H1 (cell line): Measurements from ENCODE around the gene ZBTB46. TPM values are rescaled to one million over a fixed set of nuclear protein-coding genes. Genes with fewer than 3 reads are reported as not detected.

ENCODE experiments used
- CTCF ChIA-PET: fragments of 300-600 bp; sonication (Branson Sonifier 250); formaldehyde crosslinking; loops from one replicate; lab custom pipeline; 2021; ENCODE audit not compliant: partially characterized antibody; lab: Charles Lee
- POLR2A ChIA-PET: fragments of 300-600 bp; sonication (Branson Sonifier 250); formaldehyde crosslinking; loops from one replicate; lab custom pipeline; 2021; ENCODE audit warnings: inconsistent platforms; ENCODE audit not compliant: partially characterized antibody; lab: Charles Lee
- DNase-seq, 2 experiments: peaks; one replicate each; pipeline versions ENCODE4 v3.0.0 to v3.0.0-alpha.2; 2010 to 2022; ENCODE audit warnings: low spot score in 2 of 2, low read depth in 1 of 2, mixed read lengths in 1 of 2
- FAIRE-seq: peaks from 2 replicates; lab custom pipeline; 2011; peaks lifted over from hg19 to GRCh38; lab: Jason Lieb, UNC
- H2AFZ ChIP-seq: 2 replicates; pipeline ENCODE4 v1.8.1; 2012; ENCODE audit warnings: low read length, inconsistent platforms
- H2AK5ac ChIP-seq: 2 replicates; pipeline ENCODE4 v1.6.1; 2013; ENCODE audit warnings: low read depth, low read length
- H2BK120ac ChIP-seq: replicated peaks from 2 replicates; pipeline ENCODE3; 2013; ENCODE audit warnings: low read depth, low read length, inconsistent platforms
- H2BK12ac ChIP-seq: 2 replicates; pipeline ENCODE4 v1.6.1; 2013; ENCODE audit warnings: low read depth, low read length
- H2BK15ac ChIP-seq: 2 replicates; pipeline ENCODE4 v1.6.1; 2013; ENCODE audit warnings: low read length
- H2BK20ac ChIP-seq: 2 replicates; pipeline ENCODE4 v1.6.1; 2013; ENCODE audit warnings: low read length
- H2BK5ac ChIP-seq: 2 replicates; pipeline ENCODE4 v1.6.1; 2013; ENCODE audit warnings: low read depth, low read length
- H3K14ac ChIP-seq: 2 replicates; pipeline ENCODE4 v1.6.1; 2013; ENCODE audit warnings: inconsistent platforms; ENCODE audit not compliant: insufficient read length
- H3K18ac ChIP-seq: 2 replicates; pipeline ENCODE4 v1.6.1; 2013; ENCODE audit warnings: low read length; ENCODE audit errors: extremely low read depth
- H3K23ac ChIP-seq: 2 replicates; pipeline ENCODE4 v1.6.1; 2013; ENCODE audit warnings: inconsistent platforms; ENCODE audit not compliant: insufficient read length
- H3K23me2 ChIP-seq: 2 replicates; pipeline ENCODE4 v1.6.1; 2013; ENCODE audit warnings: low read depth, low read length
- H3K27ac ChIP-seq: 2 replicates; pipeline ENCODE4 v1.6.1; 2011; ENCODE audit warnings: low read depth, low read length, inconsistent platforms
- H3K27me3 ChIP-seq, 4 experiments: replicated peaks in 1 of 4; 1 replicate in 1 of 4; 2 replicates in 3 of 4; pipeline versions ENCODE4 v1.6.1 to v1.8.1; 2011 to 2013; ENCODE audit warnings: low read length in 3 of 4, mild to moderate bottlenecking in 3 of 4, inconsistent platforms in 2 of 4, mixed read lengths in 2 of 4, moderate library complexity in 1 of 4; ENCODE audit not compliant: control insufficient read depth in 3 of 4, insufficient read depth in 3 of 4; ENCODE audit errors: extremely low read depth in 1 of 4
- H3K36me3 ChIP-seq, 4 experiments: 2 replicates each; pipeline versions ENCODE4 v1.6.1 to v1.8.1; 2011 to 2013; ENCODE audit warnings: mild to moderate bottlenecking in 4 of 4, low read length in 3 of 4, moderate library complexity in 2 of 4, control low read depth in 1 of 4, inconsistent platforms in 1 of 4; ENCODE audit not compliant: insufficient read depth in 4 of 4, control insufficient read depth in 2 of 4
- H3K4ac ChIP-seq: replicated peaks from 2 replicates; pipeline ENCODE3; 2013; ENCODE audit warnings: low read length, low read depth, mixed read lengths, inconsistent platforms; ENCODE audit not compliant: insufficient read length
- H3K4me1 ChIP-seq, 4 experiments: replicated peaks in 1 of 4; 1 replicate in 1 of 4; 2 replicates in 3 of 4; pipeline versions ENCODE4 v1.6.1 to v1.8.1; 2011 to 2013; ENCODE audit warnings: low read length in 3 of 4, inconsistent platforms in 2 of 4, mixed read lengths in 1 of 4; ENCODE audit not compliant: insufficient read depth in 4 of 4, control insufficient read depth in 3 of 4
- H3K4me2 ChIP-seq, 2 experiments: 2 replicates each; pipeline versions ENCODE4 v1.6.1 to v1.8.1; 2011 to 2013; ENCODE audit warnings: low read depth in 2 of 2, low read length in 2 of 2, control low read depth in 1 of 2, inconsistent platforms in 1 of 2, mild to moderate bottlenecking in 1 of 2; ENCODE audit not compliant: insufficient read depth in 1 of 2
- H3K4me3 ChIP-seq, 4 experiments: fragments of 200-600, 300-600 bp in 1 of 4; sonication (generic), shearing (Covaris generic), sonication (Bioruptor Twin) in 1 of 4; 2 replicates each; pipeline versions ENCODE4 v1.5.1 to v1.8.1; 2011 to 2016; ENCODE audit warnings: low read length in 4 of 4, low read depth in 3 of 4, control low read depth in 2 of 4, inconsistent platforms in 2 of 4, mild to moderate bottlenecking in 2 of 4, mixed read lengths in 1 of 4, moderate library complexity in 1 of 4; ENCODE audit not compliant: insufficient read depth in 2 of 4; ENCODE audit errors: extremely low read depth in 1 of 4
- H3K56ac ChIP-seq: replicated peaks from 2 replicates; pipeline ENCODE3; 2013; ENCODE audit warnings: low read depth, mild to moderate bottlenecking, mixed read lengths, low read length, inconsistent platforms; ENCODE audit not compliant: insufficient read length
- H3K79me1 ChIP-seq: 2 replicates; pipeline ENCODE4 v1.6.1; 2013; ENCODE audit warnings: low read depth, low read length, control low read depth
- H3K79me2 ChIP-seq, 2 experiments: 2 replicates each; pipeline versions ENCODE4 v1.6.1 to v1.8.1; 2012 to 2013; ENCODE audit warnings: low read length in 2 of 2, mild to moderate bottlenecking in 2 of 2, inconsistent platforms in 1 of 2; ENCODE audit not compliant: insufficient read depth in 2 of 2, control insufficient read depth in 1 of 2
- H3K9ac ChIP-seq, 4 experiments: replicated peaks in 1 of 4; 1 replicate in 1 of 4; 2 replicates in 3 of 4; pipeline versions ENCODE4 v1.6.1 to v1.8.1; 2011 to 2013; ENCODE audit warnings: low read depth in 3 of 4, low read length in 3 of 4, control low read depth in 2 of 4, mild to moderate bottlenecking in 2 of 4, moderate library complexity in 2 of 4, inconsistent platforms in 1 of 4; ENCODE audit errors: extremely low read depth in 1 of 4
- H3K9me3 ChIP-seq, 2 experiments: 2 replicates each; pipeline versions ENCODE4 v1.6.1 to v1.8.1; 2012 to 2013; ENCODE audit warnings: mild to moderate bottlenecking in 2 of 2, moderate library complexity in 2 of 2, control low read depth in 1 of 2, inconsistent platforms in 1 of 2, low read depth in 1 of 2, low read length in 1 of 2, mixed read lengths in 1 of 2; ENCODE audit not compliant: insufficient read depth in 2 of 2
- H4K20me1 ChIP-seq, 2 experiments: replicated peaks in 1 of 2; 2 replicates each; pipeline versions ENCODE3 to v1.8.1; 2011 to 2013; ENCODE audit warnings: inconsistent platforms in 2 of 2, low read length in 2 of 2, mild to moderate bottlenecking in 1 of 2; ENCODE audit not compliant: insufficient read depth in 2 of 2, control insufficient read depth in 1 of 2
- H4K5ac ChIP-seq: 2 replicates; pipeline ENCODE4 v1.6.1; 2013; ENCODE audit warnings: low read length, low read depth, mixed read lengths, inconsistent platforms; ENCODE audit not compliant: insufficient read length
- H4K8ac ChIP-seq: 2 replicates; pipeline ENCODE4 v1.8.0; 2013; ENCODE audit warnings: mild to moderate bottlenecking, moderate library complexity, low read length, inconsistent platforms; ENCODE audit not compliant: insufficient read depth; ENCODE audit errors: extremely low read depth
- H4K91ac ChIP-seq: replicated peaks from 2 replicates; pipeline ENCODE3; 2013; ENCODE audit warnings: low read length, mixed read lengths, inconsistent platforms; ENCODE audit not compliant: insufficient read length
- CBX5 ChIP-seq: fragments of 300-800, 300-1000 bp; sonication (generic); IDR thresholded peaks from 2 replicates; pipeline ENCODE4 v1.7.1; 2016; ENCODE audit warnings: antibody characterized with exemption, low read length, low read depth
- CHD1 ChIP-seq: IDR thresholded peaks from 2 replicates; pipeline ENCODE4 v1.6.1; 2012; ENCODE audit warnings: low read depth, low read length, improper control_type of control experiment
- CTBP2 ChIP-seq: IDR thresholded peaks from 2 replicates; pipeline ENCODE4 v1.7.0; 2011; ENCODE audit warnings: borderline replicate concordance, mild to moderate bottlenecking, moderate library complexity, mixed read lengths, low read length; ENCODE audit not compliant: insufficient read depth, insufficient read length
- GTF2F1 ChIP-seq: IDR thresholded peaks from 2 replicates; pipeline ENCODE4 v1.6.1; 2012; ENCODE audit warnings: low read depth, low read length, improper control_type of control experiment, borderline replicate concordance
- MAFK ChIP-seq: IDR thresholded peaks from 2 replicates; pipeline ENCODE4 v1.6.1; 2012; ENCODE audit warnings: low read depth, mild to moderate bottlenecking, improper control_type of control experiment, low read length
- PHF8 ChIP-seq: fragments of 200-600 bp; sonication (generic); conservative IDR thresholded peaks from 2 replicates; pipeline ENCODE4 v1.7.1; 2012; ENCODE audit warnings: low read depth, mild to moderate bottlenecking, inconsistent platforms, low read length, moderate library complexity
- RNF2 ChIP-seq: fragments of 200-900, 300-1000 bp; sonication (generic); IDR thresholded peaks from 2 replicates; pipeline ENCODE4 v1.7.1; 2016; ENCODE audit warnings: borderline replicate concordance, low read depth, mild to moderate bottlenecking, antibody characterized with exemption, low read length; ENCODE audit not compliant: poor library complexity, severe bottlenecking; ENCODE audit errors: missing control alignments
- SAP30 ChIP-seq: fragments of 300-600 bp; sonication (generic); IDR thresholded peaks from 2 replicates; pipeline ENCODE4 v1.7.1; 2012; ENCODE audit warnings: low read length, moderate library complexity, mild to moderate bottlenecking, inconsistent platforms; ENCODE audit not compliant: insufficient read depth, insufficient replicate concordance
- SIRT6 ChIP-seq: IDR thresholded peaks from one replicate; pipeline ENCODE4 v1.7.1; 2012; ENCODE audit warnings: low read length, inconsistent platforms
- SUZ12 ChIP-seq: fragments of 200-600 bp; sonication (generic); IDR thresholded peaks from 2 replicates; pipeline ENCODE4 v1.6.1; 2012; ENCODE audit warnings: mild to moderate bottlenecking, inconsistent platforms, low read length, moderate library complexity, mixed read lengths
- TBP ChIP-seq: IDR thresholded peaks from 2 replicates; pipeline ENCODE4 v1.6.1; 2011; ENCODE audit warnings: low read depth, low read length, improper control_type of control experiment
- WGBS, 2 experiments: shearing (Covaris generic) in 1 of 2; methylation state at CpG; one replicate each; pipeline versions ENCODE4 v1.1.6 to v1.1.7; 2013 to 2015; ENCODE audit warnings: low lambda C conversion rate in 2 of 2, mixed read lengths in 2 of 2, inconsistent platforms in 1 of 2, low coverage in 1 of 2, missing lambda C conversion rate in 1 of 2; ENCODE audit not compliant: insufficient replicate concordance in 2 of 2, insufficient coverage in 1 of 2, insufficient read length in 1 of 2; ENCODE audit errors: extremely low coverage in 1 of 2, missing lambda C conversion rate in 1 of 2; 5-methylcytosine and 5-hydroxymethylcytosine counted together
- polyA plus RNA-seq, 7 experiments: library from polyadenylated mRNA; depleted of rRNA in 3 of 7; stranded (reverse) in 5 of 7; unstranded in 2 of 7; fragments of >200 nt in 5 of 7; fragments of 200-250 nt in 2 of 7; gene quantifications; 1 replicate in 5 of 7; 2 replicates in 1 of 7; 4 replicates in 1 of 7; pipeline versions ENCODE4 v1.2.1 to v1.2.3, GENCODE V29; 2011 to 2013; ENCODE audit warnings: missing spikeins in 2 of 7, mixed read lengths in 2 of 7
- total RNA-seq: library from RNA; stranded (reverse); fragmentation: NEBNext Ultra II Directional; extraction: Animal tissue kit (Norgen Biotek cat#: 25700); gene quantifications from 2 replicates; pipeline ENCODE4 v1.2.1, GENCODE V29; 2021

The ZBTB46 gene
- total and polyA plus RNA-seq, 2 of the 8 experiments (the other 6 are each of a cell fraction or from before 2014, with no cell fraction given): 6.4 to 22.4 TPM

- CTCF ChIA-PET: interaction anchor here (0.6 to 2.2 kb wide), 11 partner anchors 9 to 264 kb away, joined by 3 to 18 read pairs (median 4); no protein-coding TSS in a partner anchor
- no peak for TF ChIP-seq TBP
- no peak for TF ChIP-seq RNF2
- TF ChIP-seq SUZ12: no peak
- no peak for TF ChIP-seq MAFK
- no peak for TF ChIP-seq CHD1
- no peak for TF ChIP-seq PHF8
- TF ChIP-seq GTF2F1: no peak
- no peak for TF ChIP-seq SAP30
- TF ChIP-seq SIRT6: no peak
- no peak for TF ChIP-seq CTBP2
- no peak for TF ChIP-seq CBX5
Observed at GRCh38 chr20:63741676-63742380, 89.2 kb downstream of the ZBTB46 start.

More at GRCh38 chr20:63741676-63742380, 89.2 kb downstream of the ZBTB46 start:
- H2BK20ac ChIP-seq: no peak overlapping the region
- no peak overlapping the region for H3K27ac ChIP-seq
- no peaks in the 10 kb centered on the region for H3K79me1 ChIP-seq
- no peak overlapping the region for H2BK15ac ChIP-seq
- no peak overlapping the region; the same call in 1 of the 2 replicates for H4K8ac ChIP-seq
- no peaks in the 10 kb centered on the region for H3K79me2 ChIP-seq
- H3K27me3 ChIP-seq: peaks cover 0 to 12% (median 8%) of the 10 kb centered on the region in 4 experiments; a peak in 4 of 7 replicates
- POLR2A ChIA-PET: interaction anchor here (0.6 to 2.6 kb wide), 8 partner anchors 9 to 214 kb away, joined by 3 to 23 read pairs (median 7); partner anchors contain the start of genes ARFRP1, RTEL1, TPD52L2 and UCKL1
- no peak overlapping the region for H3K23ac ChIP-seq
- H3K56ac ChIP-seq: no peak overlapping the region
- peaks cover 0 to 20% (median 11%) of the 10 kb centered on the region in 4 experiments; a peak in 6 of 7 replicates for H3K4me1 ChIP-seq
- H3K18ac ChIP-seq: peak overlapping the region; percentile 2; the same call in 1 of the 2 replicates
- peak overlapping the region; percentile 70 to 75; a peak in 2 of 4 replicates for H3K4me2 ChIP-seq
- no peak overlapping the region for H3K14ac ChIP-seq
- H3K36me3 ChIP-seq: peaks cover 0 to 12% (median 6%) of the 10 kb centered on the region in 4 experiments; a peak in 3 of 8 replicates
- H2BK120ac ChIP-seq: no peak overlapping the region
- peak overlapping the region; percentile 78 for H2BK5ac ChIP-seq
- H2BK12ac ChIP-seq: no peak overlapping the region
- H3K9me3 ChIP-seq: no peaks in the 10 kb centered on the region
- no peak overlapping the region for H2AK5ac ChIP-seq
- DNase-seq (peak in 1 of 2 experiments; percentile 41), FAIRE-seq (no peak)
- no peak overlapping the region for H3K9ac ChIP-seq
- H4K91ac ChIP-seq: no peak overlapping the region
- no peak overlapping the region for H4K5ac ChIP-seq
- H3K4me3 ChIP-seq: peak overlapping the region in 1 of 4 experiments; percentile 83; a peak in 2 of 8 replicates
- no peak overlapping the region for H3K4ac ChIP-seq
- 83% methylated on average over 17 of the region's 30 CpGs; no CpG with 5 or more reads in 1 of the 2 experiments for WGBS, 2 experiments
- H4K20me1 ChIP-seq: peaks cover 0 to 7% of the 10 kb centered on the region in 2 experiments
- no peak overlapping the region for H2AFZ ChIP-seq
- H3K23me2 ChIP-seq: peaks cover 13% of the 10 kb centered on the region; the same call in 1 of the 2 replicates
